Mesothelial cell of epicardium (in vitro differentiated cells): ENCODE data around the gene NSD1. TPM values are rescaled to one million over a fixed set of nuclear protein-coding genes. Genes with fewer than 3 reads are reported as not detected.

Experiments
- DNase-seq, 2 experiments: peaks; one replicate each; pipeline ENCODE4 v3.0.0; 2021; ENCODE audit warnings: low spot score in 2 of 2; ENCODE audit not compliant: unreplicated experiment in 2 of 2
- H3K27ac Mint-ChIP-seq: 2 replicates; pipeline ENCODE4 v1.8.0; 2021; ENCODE audit warnings: mixed read lengths
- H3K27me3 Mint-ChIP-seq: 2 replicates; pipeline ENCODE4 v1.8.0; 2021; ENCODE audit warnings: low read depth, mixed read lengths
- H3K36me3 Mint-ChIP-seq: 2 replicates; pipeline ENCODE4 v1.8.0; 2021; ENCODE audit warnings: mixed read lengths
- H3K4me1 Mint-ChIP-seq: 2 replicates; pipeline ENCODE4 v1.8.0; 2021; ENCODE audit warnings: mixed read lengths
- H3K4me3 Mint-ChIP-seq: 2 replicates; pipeline ENCODE4 v1.8.0; 2021; ENCODE audit warnings: mild to moderate bottlenecking, moderate library complexity, mixed read lengths
- H3K9me3 Mint-ChIP-seq: 2 replicates; pipeline ENCODE4 v1.8.0; 2021; ENCODE audit warnings: mixed read lengths
- CTCF ChIP-seq: fragments of 200-600 bp; sonication (generic); IDR thresholded peaks from one replicate; pipeline ENCODE4 v1.5.0; 2021; ENCODE audit warnings: antibody characterized with exemption; ENCODE audit not compliant: unreplicated experiment
- total RNA-seq: library from RNA; stranded (reverse); gene quantifications from 3 replicates; pipeline ENCODE4 v1.2.1, GENCODE V29; 2021

Gene NSD1
- total RNA-seq, 1 donor from 2014 or later: 164 TPM

GRCh38 chr5:177275883-177276282 is 142.3 kb downstream of the NSD1 start:
- Mint-ChIP-seq H3K27me3 (no peaks in the 10 kb centered on the region), H3K27ac (no peak overlapping the region), H3K4me3 (no peak overlapping the region), H3K4me1 (no peaks in the 10 kb centered on the region), H3K36me3 (peaks cover 43% of the 10 kb centered on the region), H3K9me3 (no peaks in the 10 kb centered on the region)
- no peak for DNase-seq
- no peak for TF ChIP-seq CTCF

GRCh38 chr5:177276886-177277285 is 143.3 kb downstream of the NSD1 start:
- Mint-ChIP-seq H3K9me3 (no peaks in the 10 kb centered on the region), H3K4me1 (no peaks in the 10 kb centered on the region), H3K27ac (no peak overlapping the region), H3K36me3 (peaks cover 44% of the 10 kb centered on the region), H3K27me3 (no peaks in the 10 kb centered on the region), H3K4me3 (no peak overlapping the region)
- TF ChIP-seq CTCF: no peak
- no peak for DNase-seq

GRCh38 chr5:177288191-177288590 is 154.6 kb downstream of the NSD1 start:
- no peaks in the 10 kb centered on the region for H3K4me1 Mint-ChIP-seq
- H3K36me3 Mint-ChIP-seq: peaks cover 46% of the 10 kb centered on the region
- H3K4me3 Mint-ChIP-seq: no peak overlapping the region
- no peak for TF ChIP-seq CTCF
- no peaks in the 10 kb centered on the region for H3K9me3 Mint-ChIP-seq
- H3K27ac Mint-ChIP-seq: no peak overlapping the region
- H3K27me3 Mint-ChIP-seq: no peaks in the 10 kb centered on the region
- no peak for DNase-seq

DNA sequence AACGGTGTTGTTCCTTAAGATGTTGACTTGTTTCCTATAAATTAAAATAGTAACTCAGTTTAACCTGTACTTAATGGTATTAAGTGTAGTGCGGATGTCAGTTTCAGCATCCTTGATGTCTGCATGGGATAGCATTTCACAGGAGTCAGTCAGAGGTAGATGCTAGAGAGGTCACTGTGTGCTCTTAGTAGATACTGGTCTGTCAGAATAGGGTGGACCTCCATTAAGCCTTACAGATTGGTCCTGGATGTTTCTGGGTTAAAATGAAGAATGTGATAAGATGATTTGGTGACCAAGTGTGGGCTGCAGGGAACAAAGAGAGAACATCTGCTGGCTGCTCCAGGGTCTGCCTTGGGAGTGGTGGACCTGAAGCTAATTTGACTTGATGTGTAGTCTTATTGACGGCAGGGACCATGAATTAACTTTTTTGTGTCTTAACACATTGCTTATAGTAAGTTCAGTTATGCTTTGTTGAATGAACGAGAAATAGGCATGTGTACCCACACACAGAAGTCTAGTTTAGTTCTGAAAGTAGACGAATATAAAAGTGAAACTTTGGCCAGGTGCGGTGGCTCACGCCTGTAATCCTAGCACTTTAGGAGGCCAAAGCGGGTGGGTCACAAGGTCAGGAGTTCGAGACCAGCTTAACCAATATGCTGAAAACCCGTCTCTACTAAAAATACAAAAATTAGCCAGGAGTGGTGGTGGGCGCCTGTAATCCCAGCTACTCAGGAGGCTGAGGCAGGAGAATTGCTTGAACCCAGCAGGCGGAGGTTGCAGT is 157.4 kb downstream of the NSD1 start:
- Mint-ChIP-seq H3K36me3 (peaks cover 39% of the 10 kb centered on the region), H3K4me3 (no peak overlapping the region), H3K9me3 (no peaks in the 10 kb centered on the region), H3K27me3 (no peaks in the 10 kb centered on the region), H3K27ac (no peak overlapping the region), H3K4me1 (no peaks in the 10 kb centered on the region)
- TF ChIP-seq CTCF: no peak
- no peak for DNase-seq

DNA sequence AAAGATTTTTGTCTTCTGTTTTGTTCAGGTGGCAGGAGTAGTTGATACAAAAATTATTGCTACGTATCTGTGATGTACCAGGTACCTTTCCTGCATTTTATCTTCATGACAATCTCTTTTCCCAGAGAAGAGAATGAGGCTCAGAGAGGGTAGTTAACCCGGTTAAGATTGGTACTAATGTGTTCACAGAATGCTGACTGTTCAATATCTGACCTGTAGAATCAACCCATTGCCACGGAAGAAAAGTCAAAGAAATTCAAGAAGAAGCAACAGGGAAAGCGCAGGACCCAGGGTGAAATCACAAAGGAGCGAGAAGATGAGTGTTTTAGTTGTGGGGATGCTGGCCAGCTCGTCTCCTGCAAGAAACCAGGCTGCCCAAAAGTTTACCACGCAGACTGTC is 158.2 kb downstream of the NSD1 start:
- Mint-ChIP-seq H3K36me3 (peaks cover 38% of the 10 kb centered on the region), H3K27ac (no peak overlapping the region), H3K4me1 (no peaks in the 10 kb centered on the region), H3K27me3 (no peaks in the 10 kb centered on the region), H3K4me3 (no peak overlapping the region), H3K9me3 (no peaks in the 10 kb centered on the region)
- no peak for TF ChIP-seq CTCF
- no peak for DNase-seq
